GM12872 (cell line): ENCODE results near the gene INKA2.

ENCODE experiments used
- CTCF ChIP-seq: IDR thresholded peaks from 3 replicates; pipeline ENCODE4 v1.5.1; 2011; ENCODE audit warnings: low read depth, mild to moderate bottlenecking, low read length, moderate library complexity; ENCODE audit not compliant: insufficient read depth

Gene INKA2

GRCh38 chr1:111723091-111723806 is 15.9 kb downstream of the INKA2 start:
- no peak for TF ChIP-seq CTCF

DNA sequence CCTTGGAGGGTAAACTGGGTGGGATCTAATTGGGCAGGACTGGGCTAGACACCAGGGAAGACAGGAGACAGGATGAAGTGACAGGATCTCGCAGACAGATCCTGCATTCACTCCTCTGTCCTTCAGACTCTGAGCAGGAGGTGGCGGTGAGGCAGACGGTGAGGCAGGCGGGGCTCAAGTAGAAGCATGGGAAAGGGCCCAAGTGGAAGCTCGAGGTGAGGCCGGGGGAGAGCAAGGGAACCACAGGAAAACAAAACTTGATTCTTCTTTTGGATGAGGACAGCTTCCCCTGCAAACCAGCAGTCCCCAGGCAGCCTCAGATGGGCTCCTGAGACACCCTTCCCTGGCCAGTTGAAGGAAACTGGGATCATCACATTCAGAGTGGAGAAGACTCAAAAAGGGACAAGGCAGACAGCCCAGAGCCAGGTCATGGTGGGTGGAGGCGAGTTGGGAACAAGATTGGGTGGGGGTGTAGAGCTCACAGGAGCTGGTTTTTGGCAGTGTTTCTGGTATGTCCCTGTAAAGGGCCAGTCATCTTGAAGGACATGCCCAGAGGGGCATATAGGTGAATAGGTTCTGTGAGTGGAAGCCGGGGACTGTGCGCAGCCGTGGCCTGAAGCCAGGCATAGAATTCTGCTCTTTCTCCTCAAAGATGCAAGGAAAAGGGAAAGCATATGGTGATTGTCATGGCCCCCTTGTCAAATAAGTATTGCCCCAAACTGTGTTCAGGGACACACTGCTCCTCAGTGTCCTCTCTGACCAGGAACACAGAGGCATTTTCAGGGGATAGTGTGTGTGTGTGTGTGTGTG is 18.0 kb downstream of the INKA2 start:
- no peak for TF ChIP-seq CTCF

- TF ChIP-seq CTCF: no peak
These were observed 18.8 kb downstream of the INKA2 start for GRCh38 chr1:111720274-111720976.

DNA sequence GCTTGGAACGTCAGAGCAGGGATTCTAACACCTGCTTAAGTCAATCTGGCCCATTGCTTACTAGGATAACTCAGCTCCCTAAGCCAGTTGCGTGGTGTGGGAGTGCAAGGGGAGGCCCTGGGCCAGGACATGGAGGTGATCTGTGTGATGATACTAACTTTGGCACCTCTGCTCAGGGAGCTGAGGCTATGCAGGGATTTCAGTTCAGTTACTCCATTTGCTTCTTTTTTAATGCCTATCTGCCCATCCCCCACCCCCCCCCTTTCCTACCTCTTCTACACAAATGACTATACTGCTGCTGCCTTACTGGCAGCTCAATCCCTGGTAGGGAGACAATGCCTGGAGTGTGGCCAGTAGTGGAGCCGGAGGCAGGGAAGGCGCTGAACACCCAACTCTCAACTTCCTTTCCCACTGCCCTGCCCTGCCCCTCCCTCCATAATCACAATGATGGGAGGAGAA is 19.5 kb downstream of the INKA2 start:
- TF ChIP-seq CTCF: no peak

DNA sequence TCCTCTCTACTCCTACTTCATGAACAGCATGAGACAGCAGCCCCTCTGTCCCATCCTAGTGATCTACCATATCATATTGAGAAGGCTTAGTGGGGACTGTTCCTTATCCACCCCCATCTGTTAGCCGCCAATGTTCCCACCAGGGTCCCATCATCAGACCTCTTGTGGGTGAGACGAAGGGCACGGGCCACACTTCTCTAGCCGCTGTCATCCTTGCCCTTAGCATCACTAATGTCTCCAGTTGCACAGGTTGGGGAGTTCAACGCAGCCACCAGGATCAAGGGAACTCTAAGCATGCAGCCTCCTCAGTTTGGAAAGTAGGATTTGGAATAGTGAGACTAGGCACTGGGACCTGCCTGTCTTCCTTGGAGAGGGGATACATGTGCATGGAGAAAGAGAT is 20.1 kb downstream of the INKA2 start:
- TF ChIP-seq CTCF: no peak

DNA sequence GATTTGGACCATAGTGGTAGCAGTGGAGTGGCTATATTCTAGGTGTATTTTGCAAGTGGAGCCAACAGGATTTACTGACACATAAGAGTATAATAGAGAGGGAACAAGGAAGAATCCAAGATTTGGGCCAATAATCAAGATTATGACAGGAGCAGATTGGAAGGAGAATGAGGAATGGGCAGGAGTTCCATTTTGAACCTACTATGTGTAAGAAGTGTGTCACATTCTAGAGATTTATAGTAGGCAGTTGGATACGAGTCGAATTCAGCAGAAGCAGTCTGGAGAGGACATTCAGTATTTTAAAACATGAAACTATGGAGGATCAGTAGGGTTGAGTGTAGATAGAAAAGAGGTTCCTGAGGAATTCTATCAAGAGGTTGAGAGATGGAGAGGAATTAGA is 21.7 kb downstream of the INKA2 start:
- TF ChIP-seq CTCF: no peak

- TF ChIP-seq CTCF: no peak
These were observed 22.9 kb downstream of the INKA2 start for GRCh38 chr1:111716333-111716732.
